K562 (cell line): ENCODE measurements around the gene TACR2. TPM values are rescaled to one million over a fixed set of nuclear protein-coding genes. Genes with fewer than 3 reads are reported as not detected.
A peak's percentile ranks its signal among the peaks of the same experiment; 100 is the strongest.

Source experiments
- ATAC-seq: fragments of 200-7000 bp; cut with Tn5 transposase; 3 replicates; pipeline ENCODE4 v1.9.1; 2020; ENCODE audit warnings: moderate library complexity
- BruUV-seq: library from RNA; stranded (reverse); fragments of 400-500 nt; replicated peaks from 2 replicates; lab custom pipeline; 2021; lab: Mats Ljungman, UMichigan
- CTCF ChIA-PET: fragments of 300-600 bp; formaldehyde crosslinking; extraction: SDS; loops from one replicate; lab custom pipeline; 2021; ENCODE audit warnings: low intra/inter-chr PET ratio; lab: Yijun Ruan, JAX
- POLR2A ChIA-PET: fragments of 300-600, 350-650 bp; sonication (Branson Sonifier 250); formaldehyde crosslinking; extraction: SDS; loops from one replicate; lab custom pipeline; 2021; ENCODE audit warnings: antibody characterized with exemption, inconsistent platforms; lab: Yijun Ruan, JAX
- DNase-seq, 4 experiments: peaks; one replicate each; pipeline versions ENCODE4 v3.0.0 to v3.0.0-alpha.2; 2011 to 2018; ENCODE audit warnings: low spot score in 3 of 4, mixed read lengths in 3 of 4; ENCODE audit errors: extremely low read depth in 1 of 4
- FAIRE-seq: peaks from 2 replicates; lab custom pipeline; 2011; peaks lifted over from hg19 to GRCh38; lab: Jason Lieb, UNC
- H2AFZ ChIP-seq: 2 replicates; pipeline ENCODE4 v1.6.0; 2011; ENCODE audit warnings: low read depth, low read length, control low read depth, inconsistent platforms
- H3K27ac ChIP-seq: fragments of 200-600 bp; 3 replicates; pipeline ENCODE4 v1.8.0; 2011; ENCODE audit warnings: low read depth, mild to moderate bottlenecking, control low read depth, inconsistent platforms, low read length, moderate library complexity, mixed read lengths; ENCODE audit errors: extremely low read depth
- H3K27me3 ChIP-seq, 2 experiments: fragments of 300-600 bp in 1 of 2; 2 replicates in 1 of 2; 3 replicates in 1 of 2; pipeline versions ENCODE4 v1.6.0 to v1.8.0; 2011; ENCODE audit warnings: inconsistent platforms in 2 of 2, low read length in 2 of 2, mild to moderate bottlenecking in 1 of 2, mixed read lengths in 1 of 2, moderate library complexity in 1 of 2; ENCODE audit not compliant: control insufficient read depth in 2 of 2, insufficient read depth in 2 of 2
- H3K36me3 ChIP-seq: fragments of 300-600 bp; 3 replicates; pipeline ENCODE4 v1.8.0; 2011; ENCODE audit warnings: mild to moderate bottlenecking, low read length, inconsistent platforms; ENCODE audit not compliant: control insufficient read depth, insufficient read depth
- H3K4me1 ChIP-seq, 2 experiments: fragments of 200-600 bp in 1 of 2; replicated peaks in 1 of 2; 2 replicates in 1 of 2; 3 replicates in 1 of 2; pipeline versions ENCODE4 v1.5.1 to v1.8.0; 2011; ENCODE audit warnings: inconsistent platforms in 2 of 2, low read length in 2 of 2, mild to moderate bottlenecking in 1 of 2, mixed read lengths in 1 of 2, moderate library complexity in 1 of 2; ENCODE audit not compliant: control insufficient read depth in 2 of 2, insufficient read depth in 2 of 2
- H3K4me2 ChIP-seq: 2 replicates; pipeline ENCODE4 v1.6.1; 2011; ENCODE audit warnings: low read length, control low read depth, inconsistent platforms, mixed read lengths; ENCODE audit not compliant: insufficient read depth
- H3K4me3 ChIP-seq: fragments of 200-600 bp; sonication (generic), shearing (Covaris generic); 2 replicates; pipeline ENCODE4 v1.5.1; 2016; ENCODE audit warnings: control low read depth, inconsistent platforms
- H3K79me2 ChIP-seq: fragments of 200-600 bp; 3 replicates; pipeline ENCODE4 v1.8.0; 2011; ENCODE audit warnings: low read length, inconsistent platforms; ENCODE audit not compliant: control insufficient read depth, insufficient read depth
- H3K9ac ChIP-seq, 2 experiments: 2 replicates each; pipeline versions ENCODE4 v1.6.0 to v1.6.1; 2011; ENCODE audit warnings: low read depth in 2 of 2, low read length in 2 of 2, control low read depth in 1 of 2, inconsistent platforms in 1 of 2, mild to moderate bottlenecking in 1 of 2, mixed read lengths in 1 of 2; ENCODE audit not compliant: insufficient read depth in 1 of 2
- H3K9me1 ChIP-seq: one replicate; pipeline ENCODE4 v1.6.0; 2011; ENCODE audit warnings: inconsistent platforms, mild to moderate bottlenecking, low read length, moderate library complexity; ENCODE audit not compliant: control insufficient read depth, insufficient read depth
- H3K9me3 ChIP-seq: replicated peaks from 2 replicates; pipeline ENCODE4 v1.5.1; 2011; ENCODE audit warnings: low read depth, low read length, inconsistent platforms; ENCODE audit not compliant: control insufficient read depth, insufficient read depth
- H4K20me1 ChIP-seq: replicated peaks from 2 replicates; pipeline ENCODE4 v1.6.1; 2011; ENCODE audit warnings: low read length, inconsistent platforms, mixed read lengths; ENCODE audit not compliant: control insufficient read depth, insufficient read depth
- GATAD2B ChIP-seq: fragments of 450-650 bp; IDR thresholded peaks from 2 replicates; pipeline ENCODE4 v1.6.1; 2017; ENCODE audit warnings: mild to moderate bottlenecking, borderline replicate concordance
- SUPT5H ChIP-seq: fragments of 450-650 bp; IDR thresholded peaks from 2 replicates; pipeline ENCODE4 v1.6.1; 2016
- ZC3H8 ChIP-seq: fragments of 450-650 bp; IDR thresholded peaks from 2 replicates; pipeline ENCODE4 v1.6.1; 2017
- WGBS: fragments of 100-300 bp; shearing (Covaris generic); methylation state at CpG from one replicate; pipeline ENCODE4 v1.1.6; 2016; ENCODE audit warnings: low coverage, mixed read lengths; ENCODE audit not compliant: insufficient coverage; ENCODE audit errors: missing lambda C conversion rate; 5-methylcytosine and 5-hydroxymethylcytosine counted together
- in situ Hi-C: fragments of 300-500 bp; cut with MboI; formaldehyde crosslinking; loops from 4 replicates; pipeline ENCODE4 v1.15.0; 2018; ENCODE audit warnings: inconsistent platforms, mixed read lengths
- intact Hi-C: fragments of 100-400 bp; cut with micrococcal nuclease; formaldehyde crosslinking; loops from 2 replicates; pipeline ENCODE4 v1.14.2; 2022
- polyA plus RNA-seq, 8 experiments: library from polyadenylated mRNA; depleted of rRNA in 4 of 8; stranded (reverse) in 5 of 8; unstranded in 3 of 8; fragments of >200 nt; fragmentation: Nextera tagmentation in 2 of 8; fragmentation: Illumina TruSeq in 1 of 8; extraction: Ambion mirVana in 2 of 8; extraction: Trizol in 1 of 8; gene quantifications; 2 replicates each; pipeline versions ENCODE4 v1.2.1 to v1.2.3, GENCODE V29; 2011 to 2014; ENCODE audit warnings: inconsistent platforms in 1 of 8, missing spikeins in 1 of 8
- total RNA-seq, 7 experiments: library from RNA; depleted of rRNA in 6 of 7; stranded (reverse); fragments of >200 nt in 6 of 7; fragmentation: Illumina TruSeq in 2 of 7; extraction: Trizol in 2 of 7; gene quantifications; 2 replicates each; pipeline versions ENCODE4 v1.2.1 to v1.2.3, GENCODE V29; 2011 to 2021; ENCODE audit warnings: low replicate concordance in 1 of 7

Gene TACR2
- total and polyA plus RNA-seq, 9 of the 15 experiments (the other 6 are each of a cell fraction or from before 2014, with no cell fraction given), result not detected

DNA sequence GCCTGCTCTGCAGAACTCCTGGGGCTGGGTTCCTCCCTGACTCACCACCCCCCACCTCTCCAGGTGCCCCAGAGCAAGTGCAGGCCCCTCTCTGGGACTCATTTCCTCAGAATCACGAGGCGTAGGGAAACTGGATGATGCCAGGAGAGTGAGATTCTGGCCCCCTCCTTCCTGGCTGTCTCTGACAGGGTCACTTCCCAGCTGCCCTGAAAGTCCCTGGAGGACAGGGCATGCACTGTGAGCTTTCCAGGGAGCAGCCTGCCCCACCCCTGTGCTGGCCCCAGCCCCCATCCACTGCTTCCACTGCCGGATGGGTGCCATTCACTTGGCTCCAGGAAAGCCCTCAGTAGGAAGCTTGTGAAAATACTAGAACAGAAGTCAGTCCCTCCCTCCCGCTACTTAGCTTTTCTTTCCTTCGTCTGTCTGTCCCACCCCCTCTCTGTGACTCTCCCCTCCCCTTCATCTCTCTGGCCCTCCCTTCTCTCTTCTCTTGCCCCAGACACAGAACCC is 10.4 kb downstream of the TACR2 start:
- H3K27ac ChIP-seq, result no peak overlapping the region
- intact Hi-C loops, result no loop called here
- TF ChIP-seq GATAD2B, result no peak
- TF ChIP-seq, all 486 proteins: peak for 0
- peaks cover 22 to 25% of the 10 kb centered on the region in 2 experiments for H3K4me1 ChIP-seq
- no peaks in the 10 kb centered on the region for H3K27me3 ChIP-seq
- ATAC-seq, result no peak
- H3K4me3 ChIP-seq, result no peak overlapping the region
- WGBS, result 34% methylated on average over 5 of the region's 5 CpGs
- H3K9me3 ChIP-seq, result no peaks in the 10 kb centered on the region
- H3K9me1 ChIP-seq, result peaks cover 2% of the 10 kb centered on the region
- H3K9ac ChIP-seq, result peak overlapping the region in 1 of 2 experiments; percentile 53; a peak in 2 of 4 replicates
- peak; percentile 15 for FAIRE-seq
- no peak overlapping the region for H2AFZ ChIP-seq
- no peak for DNase-seq
- H3K36me3 ChIP-seq, result peaks cover 30% of the 10 kb centered on the region; the same call in 2 of the 3 replicates
- in situ Hi-C loops, result no loop called here
- POLR2A ChIA-PET, result interaction anchor here (0.5 to 1.7 kb wide), 4 partner anchors 14 to 192 kb away, joined by 3 to 7 read pairs (median 4); no protein-coding TSS in a partner anchor
- BruUV-seq, result no TSS peak
- no peaks in the 10 kb centered on the region for H3K79me2 ChIP-seq
- no peak overlapping the region for H3K4me2 ChIP-seq
- CTCF ChIA-PET, result no interaction called here
- H4K20me1 ChIP-seq, result 0 out of 2 replicates have a peak, but pooled peaks cover 4% of the 10 kb centered on the region

DNA sequence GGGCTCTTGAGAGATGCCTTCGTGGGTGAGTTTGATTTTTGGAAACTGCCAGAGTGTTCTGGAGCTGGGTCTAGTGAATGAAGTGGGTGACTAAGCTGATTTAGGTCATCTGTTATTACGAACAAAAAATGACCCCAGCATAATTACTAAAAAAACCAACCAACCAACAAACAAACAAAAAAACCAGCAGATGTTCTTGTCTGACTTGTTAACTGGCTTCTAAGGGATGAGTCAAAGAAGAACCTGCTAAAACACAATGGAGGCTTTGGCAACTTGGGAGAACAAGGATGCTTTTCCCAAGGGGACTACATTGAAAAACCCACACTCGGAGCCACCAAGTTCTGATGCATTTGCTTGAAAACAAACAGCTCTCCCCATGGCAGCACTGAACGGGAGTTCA is 11.5 kb downstream of the TACR2 start:
- no TSS peak for BruUV-seq
- DNase-seq (no peak), ATAC-seq (no peak), FAIRE-seq (peak; percentile 70)
- Histone ChIP-seq H3K79me2 (no peaks in the 10 kb centered on the region), H3K36me3 (peaks cover 41% of the 10 kb centered on the region), H3K9me1 (peaks cover 2% of the 10 kb centered on the region), H3K9ac (peak overlapping the region in 1 of 2 experiments; percentile 74; a peak in 2 of 4 replicates), H3K27me3 (no peaks in the 10 kb centered on the region), H3K4me1 (peaks cover 15 to 28% of the 10 kb centered on the region in 2 experiments), H3K4me3 (no peak overlapping the region), H2AFZ (no peak overlapping the region), H4K20me1 (0 out of 2 replicates have a peak, but pooled peaks cover 4% of the 10 kb centered on the region), H3K27ac (peak overlapping the region; percentile 19; the same call in 1 of the 3 replicates), H3K4me2 (no peak overlapping the region), H3K9me3 (no peaks in the 10 kb centered on the region)
- 30% methylated on average over 4 of the region's 4 CpGs for whole genome bisulfite sequencing
- ChIA-PET POLR2A (interaction anchor here (0.6 to 1.6 kb wide), 4 partner anchors 15 to 1603 kb away, joined by 3 to 5 read pairs (median 3); no protein-coding TSS in a partner anchor), CTCF (no interaction called here)
- in situ Hi-C loops (no loop called here), intact Hi-C loops (no loop called here)
- TF ChIP-seq ZC3H8 (no peak), SUPT5H (0 out of 2 replicates have a peak, but pooled peaks have one; percentile 6)
